BJ (cell line): ENCODE measurements around the gene ROBO4. TPM values are rescaled to one million over a fixed set of nuclear protein-coding genes. Genes with fewer than 3 reads are reported as not detected.

Experiments used
- CTCF ChIA-PET: fragments of 350-600 bp; formaldehyde crosslinking; extraction: SDS; loops from one replicate; lab custom pipeline; 2021; ENCODE audit warnings: antibody characterized with exemption, inconsistent platforms; lab: Yijun Ruan, JAX
- POLR2A ChIA-PET: fragments of 300-600 bp; sonication (Branson Sonifier 250); formaldehyde crosslinking; extraction: SDS; loops from one replicate; lab custom pipeline; 2021; ENCODE audit warnings: antibody characterized with exemption; lab: Charles Lee
- DNase-seq: peaks from one replicate; pipeline ENCODE4 v3.0.0-alpha.2; 2011; ENCODE audit warnings: low read depth
- H3K27me3 ChIP-seq: 2 replicates; pipeline ENCODE4 v1.6.0; 2011; ENCODE audit warnings: low read length; ENCODE audit not compliant: control insufficient read depth, insufficient read depth
- H3K36me3 ChIP-seq: 2 replicates; pipeline ENCODE4 v1.5.1; 2011; ENCODE audit warnings: low read length; ENCODE audit not compliant: control insufficient read depth, insufficient read depth
- H3K4me3 ChIP-seq: 2 replicates; pipeline ENCODE4 v1.5.1; 2011; ENCODE audit warnings: low read depth, mild to moderate bottlenecking, control low read depth, low read length
- CTCF ChIP-seq: IDR thresholded peaks from 2 replicates; pipeline ENCODE4 v1.5.1; 2011; ENCODE audit warnings: low read depth, mild to moderate bottlenecking, control low read depth, inconsistent platforms, low read length, moderate library complexity; ENCODE audit not compliant: insufficient read depth
- polyA plus RNA-seq: library from polyadenylated mRNA; depleted of rRNA; stranded (reverse); fragments of >200 nt; gene quantifications from 2 replicates; pipeline ENCODE4 v1.2.3, GENCODE V29; 2011

The ROBO4 gene
- polyA plus RNA-seq, 1 experiment, result 0.26 TPM

- ChIA-PET POLR2A (no interaction called here), CTCF (interaction anchor here (1.2 to 2.1 kb wide), 5 partner anchors 11 to 222 kb away, joined by 3 to 8 read pairs (median 5); no protein-coding TSS in a partner anchor)
- no peaks in the 10 kb centered on the region for H3K27me3 ChIP-seq
- DNase-seq, result no peak
- H3K36me3 ChIP-seq, result no peaks in the 10 kb centered on the region
- no peak for TF ChIP-seq CTCF
- H3K4me3 ChIP-seq, result no peak overlapping the region
These were observed 22.7 kb upstream of the ROBO4 start for GRCh38 chr11:124920356-124920755.

DNA sequence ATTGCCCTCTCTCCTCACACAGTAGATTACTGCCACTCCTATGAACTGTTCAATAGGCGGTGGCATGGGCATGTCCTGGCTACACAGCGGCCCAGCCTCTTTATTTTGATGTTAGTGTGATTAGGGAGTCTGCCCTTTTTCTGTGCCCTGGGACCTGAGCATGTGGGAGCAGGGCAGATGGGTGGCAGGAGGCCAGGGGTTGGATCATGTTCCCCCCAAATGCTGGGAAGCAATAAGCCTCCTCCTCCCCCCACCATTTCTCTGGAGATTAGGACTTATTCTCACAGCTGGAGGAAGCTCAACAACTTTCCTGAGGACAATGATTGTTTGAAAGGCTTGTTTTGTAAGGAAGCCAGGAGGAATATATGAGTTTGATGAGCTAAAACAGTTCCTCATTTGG, 22.2 kb upstream of the ROBO4 start:
- no peak for TF ChIP-seq CTCF
- no peak for DNase-seq
- ChIA-PET POLR2A (no interaction called here), CTCF (interaction anchor here (0.8 to 2.1 kb wide), 6 partner anchors 11 to 485 kb away, joined by 3 to 8 read pairs (median 6); no protein-coding TSS in a partner anchor)
- Histone ChIP-seq H3K27me3 (no peaks in the 10 kb centered on the region), H3K4me3 (no peak overlapping the region), H3K36me3 (no peaks in the 10 kb centered on the region)

- TF ChIP-seq CTCF, result no peak
- POLR2A ChIA-PET, result no interaction called here
- CTCF ChIA-PET, result interaction anchor here (0.8 to 2.1 kb wide), 4 partner anchors 11 to 486 kb away, joined by 4 to 8 read pairs (median 6); no protein-coding TSS in a partner anchor
These were observed 21.3 kb upstream of the ROBO4 start, which contains the start of gene HEPN1 for GRCh38 chr11:124918950-124919349. Gene HEPN1, plus strand, starts transcription at chr11:124919250.

GRCh38 chr11:124917115-124917637, 19.5 kb upstream of the ROBO4 start:
- no peaks in the 10 kb centered on the region for H3K36me3 ChIP-seq
- H3K4me3 ChIP-seq, result no peak overlapping the region
- ChIA-PET CTCF (interaction anchor here (1.8 to 2.0 kb wide), 2 partner anchors 17 to 18 kb away, joined by 4 to 8 read pairs; no protein-coding TSS in a partner anchor), POLR2A (no interaction called here)
- no peaks in the 10 kb centered on the region for H3K27me3 ChIP-seq
- TF ChIP-seq CTCF, result no peak
- no peak for DNase-seq

More at GRCh38 chr11:124918950-124919349, 21.3 kb upstream of the ROBO4 start, which contains the start of gene HEPN1:
- Histone ChIP-seq H3K36me3 (no peaks in the 10 kb centered on the region), H3K4me3 (no peak within 1 kb of the TSS), H3K27me3 (no peaks in the 10 kb centered on the region)
- DNase-seq, result no peak

GRCh38 chr11:124916370-124916710, 18.7 kb upstream of the ROBO4 start:
- no peak for TF ChIP-seq CTCF
- Histone ChIP-seq H3K36me3 (no peaks in the 10 kb centered on the region), H3K27me3 (no peaks in the 10 kb centered on the region), H3K4me3 (no peak overlapping the region)
- CTCF ChIA-PET, result interaction anchor here (0.7 to 2.0 kb wide), 3 partner anchors 16 to 40 kb away, joined by 3 to 8 read pairs (median 3); no protein-coding TSS in a partner anchor
- POLR2A ChIA-PET, result no interaction called here
- no peak for DNase-seq
